Caki2 (cell line): ENCODE data around the gene SNPH. TPM values are rescaled to one million over a fixed set of nuclear protein-coding genes. Genes with fewer than 3 reads are reported as not detected.
A peak's percentile ranks its signal among the peaks of the same experiment; 100 is the strongest.

Experiments used
- DNase-seq: peaks from one replicate; pipeline ENCODE4 v3.0.0-alpha.2; 2015; ENCODE audit warnings: low read depth
- in situ Hi-C: cut with HindIII; loops from 2 replicates; pipeline ENCODE4 v1.10.0; 2016; ENCODE audit warnings: low sequenced_read_pairs, low pct_unique_long_range_greater_than_20kb, mixed read lengths
- total RNA-seq: library from RNA; depleted of rRNA; stranded (reverse); fragments of >200 nt; shearing (Covaris generic); gene quantifications from 2 replicates; pipeline ENCODE4 v1.2.3, GENCODE V29; 2014; ENCODE audit warnings: low replicate concordance

The SNPH gene
- total RNA-seq, 1 experiment from 2014 or later, result 14.5 TPM

DNA sequence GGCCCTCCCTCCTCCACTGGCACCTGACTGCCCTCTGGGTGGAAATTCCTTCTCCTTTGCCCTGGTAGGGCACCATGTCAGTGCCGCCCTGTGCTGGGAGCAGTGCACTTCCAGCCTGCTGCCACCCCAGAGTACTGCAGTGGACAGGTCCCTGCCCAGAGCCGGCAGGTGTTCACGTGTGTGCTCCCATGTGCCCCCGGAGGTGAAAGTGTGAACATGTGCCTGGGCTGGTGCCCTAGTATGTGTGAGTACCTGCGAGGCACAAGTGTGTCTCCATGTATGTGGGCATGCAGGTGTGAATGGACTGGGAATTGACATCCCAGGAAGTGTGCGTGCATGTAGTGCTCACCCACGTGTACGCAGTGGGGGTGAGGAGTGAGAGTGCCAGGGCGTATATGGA, 33.4 kb downstream of the SNPH start:
- DNase-seq, result no peak
- in situ Hi-C loops, result no loop called here

DNA sequence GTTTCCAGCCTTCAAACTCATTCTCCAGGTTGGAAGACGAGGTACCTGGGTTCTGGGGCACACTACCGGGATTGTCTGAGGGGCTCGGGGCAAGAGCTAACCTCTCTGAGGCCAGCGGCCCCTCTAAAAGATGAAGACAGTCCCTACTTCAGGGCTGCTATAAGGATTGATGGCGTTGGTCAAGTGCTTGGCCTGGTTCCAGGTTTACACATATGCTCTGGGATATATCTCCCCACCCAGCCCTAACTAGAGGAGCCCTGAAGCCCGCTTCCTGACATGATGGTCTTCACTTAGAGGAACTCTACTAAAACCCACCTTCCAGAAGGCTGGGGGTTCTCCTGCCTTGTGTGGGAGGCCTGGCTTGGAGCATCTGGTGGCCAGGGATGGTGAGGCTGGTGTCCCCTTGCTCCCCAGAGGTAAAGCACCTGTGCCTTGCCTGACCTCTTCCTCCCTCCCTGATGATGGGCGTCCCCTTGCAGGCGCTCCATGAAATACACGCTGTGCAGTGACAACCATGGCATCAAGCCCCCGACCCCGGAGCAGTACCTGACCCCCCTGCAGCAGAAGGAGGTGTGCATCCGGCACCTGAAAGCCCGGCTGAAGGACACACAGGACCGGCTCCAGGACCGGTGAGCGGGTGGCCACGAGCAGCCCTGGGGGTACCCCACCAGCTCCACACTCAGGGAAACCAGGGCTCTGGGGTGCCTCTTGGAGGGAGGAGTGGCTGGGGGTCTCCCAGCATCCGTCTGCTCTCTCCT, 34.2 kb downstream of the SNPH start:
- in situ Hi-C loops, result no loop called here
- no peak for DNase-seq

DNA sequence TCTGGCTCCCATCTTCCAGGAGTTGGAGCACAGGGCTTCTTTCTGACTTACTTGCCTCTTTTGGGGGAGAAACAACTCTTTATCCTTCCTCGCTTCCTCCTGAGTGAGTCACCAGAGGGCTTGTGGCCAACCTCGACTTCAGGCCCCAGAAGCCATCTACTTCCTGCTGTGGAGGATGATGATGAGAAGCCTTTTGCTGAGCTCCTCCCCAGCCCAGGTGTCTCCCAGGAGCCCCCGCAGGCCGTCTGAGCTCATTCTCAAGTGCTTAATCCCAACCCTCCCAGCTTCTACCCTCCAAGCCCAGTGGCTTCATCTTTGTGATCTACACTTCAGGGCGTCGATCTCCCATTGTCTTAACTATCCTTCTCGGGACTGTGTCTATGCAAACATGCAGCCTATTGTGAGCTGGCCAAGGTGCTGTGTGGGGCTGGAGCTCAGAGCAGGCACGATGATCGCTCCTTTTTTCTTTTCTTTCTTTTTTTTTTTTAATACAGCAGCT, 35.0 kb downstream of the SNPH start:
- in situ Hi-C loops, result no loop called here
- no peak for DNase-seq

DNA sequence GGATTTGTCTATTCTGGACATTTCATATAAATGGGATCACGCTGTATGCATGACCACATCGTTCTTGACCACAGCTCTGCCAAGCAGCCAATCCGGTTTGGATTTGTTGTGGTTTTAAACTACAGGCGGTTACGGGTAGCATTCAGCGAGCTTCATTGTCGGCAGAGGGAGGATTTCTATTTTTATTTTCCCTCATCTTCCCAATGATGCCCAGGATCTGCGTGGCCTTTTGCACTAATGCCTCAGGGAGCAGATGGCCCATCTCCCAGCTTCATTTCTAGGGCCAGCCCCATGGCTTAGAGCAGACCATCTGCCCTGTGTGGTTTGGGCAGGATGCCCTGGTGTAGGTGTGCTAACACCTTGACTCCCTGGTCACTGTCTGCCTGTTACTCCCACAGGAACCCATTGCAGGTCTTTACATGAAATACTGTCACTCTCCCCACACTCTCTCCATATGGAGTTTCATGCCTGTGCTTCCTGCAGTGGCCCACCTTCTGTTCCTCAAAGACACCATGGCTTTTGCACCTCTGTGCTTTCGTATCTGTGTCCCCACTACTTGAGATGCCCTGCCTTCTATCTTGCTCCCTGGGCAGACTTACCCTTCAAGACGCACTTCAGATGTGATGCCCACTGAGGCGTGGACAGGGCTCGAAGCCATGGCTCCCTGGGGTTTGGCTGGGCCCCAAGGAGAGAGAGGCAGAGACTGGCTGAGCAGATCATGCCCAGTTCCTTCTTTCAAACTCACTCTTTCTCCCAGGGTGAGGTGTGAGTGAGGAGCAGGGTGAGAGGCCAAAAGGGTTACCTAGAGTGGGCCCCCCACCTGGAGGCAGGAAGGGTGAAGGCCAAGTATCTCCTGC, 36.8 kb downstream of the SNPH start:
- in situ Hi-C loops, result no loop called here
- no peak for DNase-seq

DNA sequence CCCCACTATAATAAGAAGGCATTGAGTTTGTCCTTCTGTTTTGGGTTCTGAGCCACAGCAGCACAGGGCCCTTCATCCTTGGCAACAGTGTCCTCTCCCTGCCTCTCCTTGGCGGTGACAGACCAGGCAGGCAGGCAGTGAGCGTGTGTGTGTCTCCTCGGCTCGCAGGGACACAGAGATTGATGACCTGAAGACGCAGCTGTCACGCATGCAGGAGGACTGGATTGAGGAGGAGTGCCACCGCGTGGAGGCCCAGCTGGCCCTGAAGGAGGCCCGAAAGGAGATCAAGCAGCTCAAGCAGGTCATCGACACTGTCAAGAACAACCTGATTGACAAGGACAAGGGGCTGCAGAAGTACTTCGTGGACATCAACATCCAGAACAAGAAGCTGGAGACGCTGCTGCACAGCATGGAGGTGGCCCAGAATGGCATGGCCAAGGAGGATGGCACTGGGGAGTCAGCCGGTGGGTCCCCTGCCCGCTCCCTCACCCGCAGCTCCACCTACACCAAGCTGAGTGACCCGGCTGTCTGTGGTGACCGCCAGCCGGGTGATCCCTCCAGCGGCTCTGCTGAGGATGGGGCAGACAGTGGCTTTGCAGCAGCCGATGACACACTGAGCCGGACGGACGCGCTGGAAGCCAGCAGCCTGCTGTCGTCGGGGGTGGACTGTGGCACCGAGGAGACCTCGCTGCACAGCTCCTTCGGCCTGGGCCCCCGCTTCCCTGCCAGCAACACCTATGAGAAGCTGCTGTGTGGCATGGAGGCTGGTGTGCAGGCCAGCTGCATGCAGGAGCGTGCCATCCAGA, 38.8 kb downstream of the SNPH start:
- in situ Hi-C loops, result no loop called here
- no peak for DNase-seq

DNA sequence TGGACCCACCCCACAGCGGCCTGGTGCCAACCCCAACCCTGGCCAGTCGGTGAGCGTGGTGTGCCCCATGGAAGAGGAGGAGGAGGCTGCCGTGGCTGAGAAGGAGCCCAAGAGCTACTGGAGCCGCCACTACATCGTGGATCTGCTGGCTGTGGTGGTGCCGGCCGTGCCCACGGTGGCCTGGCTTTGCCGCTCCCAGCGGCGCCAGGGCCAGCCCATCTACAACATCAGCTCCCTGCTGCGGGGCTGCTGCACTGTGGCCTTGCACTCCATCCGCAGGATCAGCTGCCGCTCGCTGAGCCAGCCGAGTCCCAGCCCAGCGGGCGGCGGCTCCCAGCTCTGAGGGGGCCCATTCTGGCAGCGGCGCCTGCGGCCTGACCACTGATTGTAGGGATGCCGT, 39.6 kb downstream of the SNPH start:
- in situ Hi-C loops, result no loop called here
- DNase-seq, result no peak

DNA sequence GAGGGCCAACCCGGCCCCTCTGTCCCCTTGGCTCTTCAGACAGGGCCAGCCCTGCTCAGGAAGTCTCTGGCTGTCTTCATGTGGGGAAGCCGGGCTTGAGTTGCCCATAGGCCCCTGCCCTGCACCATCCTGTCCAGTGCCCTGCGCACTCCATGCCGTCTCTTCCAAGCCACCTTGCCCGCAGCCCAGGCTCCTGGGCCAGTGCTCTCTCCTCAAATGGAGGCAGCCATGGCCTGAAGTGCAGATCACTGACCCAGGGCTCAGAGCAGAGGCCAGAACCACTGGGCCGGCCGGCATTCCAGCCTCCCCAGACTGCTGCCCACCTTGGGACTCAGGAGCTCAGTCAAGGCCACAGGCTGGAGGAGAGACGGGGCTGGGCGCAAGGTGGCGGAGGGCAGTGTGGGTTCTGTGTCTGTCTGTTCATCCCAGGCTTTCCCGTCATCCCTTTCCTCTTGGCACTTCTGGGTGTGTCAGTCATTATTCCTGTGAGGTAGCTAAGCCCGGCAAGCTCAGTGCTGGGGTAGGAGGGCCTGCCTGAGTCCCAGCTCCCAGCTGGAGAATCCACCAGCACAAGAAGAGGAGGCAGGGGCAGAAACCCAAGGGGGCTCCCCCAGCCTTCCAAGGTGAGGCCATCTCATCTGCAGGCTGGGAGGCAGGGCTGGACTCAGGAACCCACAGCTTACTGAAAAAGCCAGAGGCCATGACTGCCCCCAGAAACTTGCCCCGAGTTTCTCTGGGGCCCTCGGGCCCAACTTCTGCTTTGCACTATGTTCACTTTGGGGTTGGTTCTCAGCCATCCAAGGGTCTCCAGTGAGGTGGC, 40.4 kb downstream of the SNPH start:
- in situ Hi-C loops, result no loop called here
- no peak for DNase-seq

DNA sequence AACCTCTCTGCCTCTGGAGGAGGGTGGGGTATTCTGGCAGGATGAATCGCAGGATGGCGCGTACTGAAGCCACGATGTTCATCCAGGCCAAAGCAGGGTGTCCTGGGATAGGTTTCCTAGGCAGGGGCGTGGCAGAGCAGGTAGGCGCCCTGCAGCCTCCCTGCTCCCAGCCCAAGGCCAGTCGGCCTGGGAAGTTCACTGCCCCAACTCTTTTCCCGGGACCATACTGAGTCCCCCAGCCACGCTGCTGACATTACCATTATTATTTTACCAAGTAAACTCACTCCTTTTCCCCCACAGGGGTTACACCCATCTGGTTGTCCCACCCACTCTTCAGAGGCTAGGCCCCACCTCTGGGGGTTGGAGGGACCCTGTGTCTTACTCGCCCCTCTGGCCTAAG, 41.1 kb downstream of the SNPH start:
- in situ Hi-C loops, result no loop called here
- no peak for DNase-seq

DNA sequence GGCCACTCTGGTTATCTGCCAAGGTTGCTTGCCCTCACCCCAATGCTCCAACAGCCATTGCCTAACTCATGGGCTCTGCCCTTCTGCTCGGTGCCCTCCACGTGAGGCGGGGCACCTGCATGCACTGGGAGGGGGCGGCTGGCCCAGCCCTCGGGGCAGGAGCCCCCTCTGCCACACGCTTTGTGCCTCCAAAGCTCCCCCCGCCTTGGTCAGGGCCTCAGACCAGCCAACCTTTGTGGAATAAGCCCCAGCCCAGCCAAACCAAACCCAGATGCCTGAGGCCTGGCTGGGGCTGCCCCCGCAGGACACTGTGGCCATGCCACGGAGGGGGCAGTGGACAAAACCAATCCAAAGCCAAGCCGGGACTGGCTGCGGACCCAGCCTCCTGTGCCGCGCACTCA, 41.5 kb downstream of the SNPH start:
- in situ Hi-C loops, result no loop called here
- no peak for DNase-seq

DNA sequence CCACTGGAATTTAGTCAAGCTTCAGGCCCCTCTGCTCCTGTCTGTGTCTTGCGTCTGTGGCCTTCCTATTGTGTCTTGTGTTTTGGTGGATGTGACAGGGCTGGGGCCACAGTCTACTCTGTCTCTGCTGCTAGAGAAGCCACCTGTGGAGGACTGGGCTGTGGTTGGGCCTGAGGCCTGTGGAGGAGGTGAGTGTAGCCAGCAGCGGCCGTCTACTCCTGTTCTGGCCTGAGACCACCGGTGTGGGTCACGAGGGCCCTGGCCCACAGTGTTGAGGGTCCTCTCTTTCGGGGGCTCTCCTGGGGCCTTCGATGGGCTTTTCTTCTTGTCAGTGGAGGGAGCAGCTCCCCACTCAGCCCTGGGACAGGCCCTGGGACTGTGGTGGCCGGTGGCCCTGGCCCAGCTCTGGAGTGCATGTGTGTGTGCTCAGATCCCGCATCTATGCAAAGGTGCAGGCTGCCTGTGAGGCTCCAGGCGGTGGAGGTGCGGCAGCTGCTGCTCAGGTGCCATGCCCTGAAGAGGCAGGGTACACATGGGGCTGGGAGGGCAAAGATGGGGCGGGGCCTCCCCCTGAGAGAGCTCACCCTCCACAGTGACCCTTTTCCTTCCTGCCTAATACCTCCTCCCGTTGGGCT, 42.1 kb downstream of the SNPH start:
- no peak for DNase-seq
- in situ Hi-C loops, result no loop called here

DNA sequence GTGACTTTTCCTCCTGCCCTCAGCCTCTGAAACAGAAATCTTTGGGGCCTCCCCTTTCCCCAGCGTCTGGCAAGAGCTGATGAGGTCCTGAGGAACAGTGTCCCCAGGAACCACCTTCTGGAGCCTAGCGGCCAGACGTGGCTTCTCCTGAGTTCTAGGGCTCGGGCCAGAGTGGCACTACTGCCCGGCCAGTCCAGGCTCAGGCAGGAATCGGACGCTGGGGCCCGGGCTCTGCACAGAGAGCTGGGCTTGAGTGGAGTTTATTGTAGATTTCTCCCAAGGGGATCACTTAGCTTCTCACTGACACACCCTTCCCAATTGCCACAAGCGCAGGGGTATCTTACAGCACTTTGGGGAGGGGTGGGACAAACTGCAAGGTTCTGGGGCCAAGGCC, 42.6 kb downstream of the SNPH start:
- in situ Hi-C loops, result no loop called here
- no peak for DNase-seq

DNA sequence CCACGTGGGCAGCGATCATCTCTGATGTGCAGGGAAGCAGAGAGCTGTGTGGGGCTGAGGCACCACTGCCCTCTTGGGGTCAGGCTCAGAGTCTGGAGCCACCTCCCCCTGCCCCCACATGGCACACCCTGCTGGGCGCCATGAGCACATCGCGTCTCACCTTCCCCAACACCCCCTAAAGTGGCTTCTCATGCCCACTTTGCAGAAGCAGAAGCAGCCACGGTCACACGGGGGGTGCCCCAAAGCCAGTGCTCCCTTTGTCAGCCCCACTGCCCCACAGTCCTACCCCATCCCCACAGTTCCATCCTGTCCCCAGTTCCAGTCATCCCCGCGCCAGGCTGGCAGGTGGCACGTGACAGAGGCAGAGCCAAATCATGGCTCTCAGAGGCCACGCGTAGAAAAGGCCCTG, 43.3 kb downstream of the SNPH start:
- DNase-seq, result no peak
- in situ Hi-C loops, result no loop called here

DNA sequence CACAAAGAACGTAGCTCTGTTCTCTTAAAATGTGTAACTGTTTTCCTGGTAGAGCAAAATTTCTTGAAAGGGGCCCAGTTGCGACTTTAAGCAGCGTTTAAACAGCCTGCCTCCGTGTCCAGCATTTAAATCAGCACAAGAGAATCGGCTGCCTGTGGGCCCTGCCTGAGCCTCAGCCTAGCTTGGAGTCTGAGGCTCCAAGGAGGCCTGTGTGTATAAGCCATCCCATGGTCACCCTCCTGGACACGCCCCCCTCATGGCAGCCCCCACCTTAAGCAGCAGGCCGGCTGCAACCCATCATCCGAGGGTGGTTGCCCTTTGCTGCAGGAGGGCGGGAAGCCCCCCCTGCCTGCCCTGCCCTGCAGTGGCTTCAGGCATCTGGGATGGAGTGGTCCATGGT, 44.0 kb downstream of the SNPH start:
- in situ Hi-C loops, result no loop called here
- no peak for DNase-seq

DNA sequence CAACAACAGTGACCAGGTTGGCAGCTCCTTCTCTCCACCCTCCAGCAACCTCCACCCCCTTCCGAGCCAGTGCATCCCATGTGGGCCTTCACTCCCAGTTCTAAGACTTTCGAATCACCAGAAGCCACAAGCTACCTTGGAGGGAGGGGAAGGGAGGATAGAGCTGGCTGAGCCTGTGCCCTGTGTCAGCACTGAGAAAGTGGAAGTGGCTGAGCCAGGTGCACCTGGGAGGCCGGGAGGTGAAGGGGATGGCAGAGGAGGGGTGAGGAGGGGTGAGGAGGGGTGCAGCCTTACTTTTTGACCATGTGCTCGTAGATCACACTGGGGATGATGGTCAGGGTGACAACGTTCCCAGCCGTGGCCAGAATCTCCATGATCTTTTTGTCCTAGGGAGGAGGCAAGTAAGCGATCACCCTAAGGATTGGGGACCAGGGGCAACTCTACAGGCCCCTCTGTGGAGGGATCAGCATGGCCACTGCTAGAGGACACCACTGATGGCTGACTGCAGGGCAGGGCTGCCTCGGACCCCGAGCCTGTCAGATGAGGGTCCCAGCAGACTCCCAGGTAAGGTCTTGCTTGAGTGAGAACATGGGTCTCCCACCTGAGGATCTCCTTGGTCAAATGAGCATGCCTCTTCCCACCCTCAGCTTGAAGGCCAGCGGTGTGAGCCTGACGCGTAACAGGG, 44.6 kb downstream of the SNPH start:
- no peak for DNase-seq
- in situ Hi-C loops, result no loop called here

DNA sequence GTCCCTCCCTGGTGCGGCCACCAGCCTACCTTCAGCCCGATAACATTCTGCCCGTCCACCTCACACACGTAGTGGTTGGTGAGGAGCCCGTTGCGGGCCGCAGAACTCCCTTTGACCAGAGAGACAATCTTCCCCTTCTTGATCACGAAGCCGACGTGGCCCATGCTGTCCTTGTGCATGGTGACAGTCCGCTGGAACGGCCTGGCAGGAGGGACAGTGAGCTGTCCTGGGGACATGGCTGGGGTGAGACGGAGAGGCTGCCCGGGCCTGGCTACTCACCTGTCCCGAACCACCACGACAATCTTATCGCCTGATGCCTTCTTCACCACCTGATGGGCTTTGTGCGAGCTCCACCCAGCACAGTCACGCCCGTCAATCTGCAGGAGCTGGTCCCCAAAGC, 46.2 kb downstream of the SNPH start:
- DNase-seq, result no peak
- in situ Hi-C loops, result no loop called here

DNA sequence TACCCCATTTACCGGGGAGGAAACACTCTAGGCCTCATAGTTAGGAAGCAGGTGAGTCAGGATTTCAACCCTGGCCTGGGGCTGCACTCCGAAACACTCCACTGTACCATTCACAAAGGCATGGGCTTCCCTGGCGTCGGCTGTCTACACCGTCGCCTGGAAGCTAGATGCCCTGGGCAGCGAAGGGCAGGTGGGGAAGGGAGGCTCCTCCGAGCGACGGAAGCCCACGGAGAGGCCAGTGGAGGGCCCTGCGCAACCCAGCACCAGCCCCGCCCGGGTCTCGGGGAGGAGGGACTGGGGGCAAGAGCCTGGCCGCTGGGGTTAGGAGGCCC, 46.8 kb downstream of the SNPH start:
- in situ Hi-C loops, result no loop called here
- no peak for DNase-seq

DNA sequence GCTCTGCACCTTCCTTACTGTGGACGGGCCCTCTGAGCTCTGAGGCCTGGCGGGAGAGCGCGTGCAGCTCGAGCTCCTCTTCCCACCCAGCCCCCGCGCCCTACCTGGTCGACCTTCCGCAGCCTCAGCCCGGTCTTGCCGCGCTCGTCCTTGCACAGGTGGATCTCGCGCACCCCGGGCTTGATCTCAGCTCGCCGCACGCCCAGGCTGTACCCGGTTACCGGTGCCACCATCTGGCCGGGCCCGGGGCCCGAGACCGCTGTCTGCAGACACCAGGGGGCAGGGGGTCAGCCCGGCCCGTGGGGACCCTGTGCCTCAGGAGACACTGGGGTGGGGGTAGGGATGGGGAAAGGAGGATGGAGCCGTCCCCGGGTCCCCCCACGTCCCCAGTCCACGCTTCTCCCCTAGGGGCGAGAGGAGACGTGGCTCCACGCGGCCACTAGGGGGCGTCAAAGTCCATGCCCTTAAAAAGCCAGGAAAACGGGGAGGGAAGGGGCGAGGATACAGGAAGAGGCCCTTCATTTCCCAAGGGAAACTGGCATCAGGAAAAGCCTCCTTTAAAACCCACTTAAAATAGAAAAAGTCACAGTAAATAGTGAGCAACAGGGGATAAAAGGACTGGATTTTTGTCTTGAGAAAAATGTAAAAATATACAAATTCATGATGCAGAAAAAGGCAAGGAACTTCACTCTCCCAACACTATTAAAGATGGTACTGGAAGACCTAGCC, 47.3 kb downstream of the SNPH start:
- in situ Hi-C loops, result no loop called here
- peak; percentile 30 for DNase-seq
